ENCODE data around the gene ENOX2.
"Not testable (repeated sequence)": the region's sequence is repeated elsewhere in the genome, so short reads cannot be mapped to it uniquely, and the experiment has no call there.

ENOX2 gene

GRCh38 chrX:130819367-130819766 is 83.6 kb downstream of the ENOX2 start:
- DNase-seq, result not testable (repeated sequence)

GRCh38 chrX:130813932-130814331 is 89.1 kb downstream of the ENOX2 start:
- not testable (repeated sequence) for DNase-seq

DNA sequence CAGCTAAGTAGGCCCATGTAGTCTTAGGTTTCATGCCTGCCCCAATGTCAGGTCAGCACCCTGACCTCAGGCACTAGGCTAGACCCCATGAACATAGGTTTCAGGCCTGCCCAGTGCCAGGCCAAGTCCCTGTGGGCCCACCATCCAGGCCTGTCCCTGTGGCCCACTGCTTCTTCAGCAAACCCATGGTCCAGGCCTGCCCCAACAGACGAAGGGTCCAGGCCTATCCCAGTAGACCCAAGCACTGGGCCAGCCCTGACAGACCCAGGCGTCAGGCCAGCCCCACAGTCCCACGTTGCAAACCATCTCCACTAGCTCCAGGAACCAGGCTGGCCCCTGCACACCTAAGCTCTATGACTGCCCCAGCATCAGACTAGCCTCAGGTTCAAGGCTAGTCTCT is 92.4 kb downstream of the ENOX2 start:
- DNase-seq, result no peak

GRCh38 chrX:130805903-130806302 is 97.1 kb downstream of the ENOX2 start:
- DNase-seq, result no peak

DNA sequence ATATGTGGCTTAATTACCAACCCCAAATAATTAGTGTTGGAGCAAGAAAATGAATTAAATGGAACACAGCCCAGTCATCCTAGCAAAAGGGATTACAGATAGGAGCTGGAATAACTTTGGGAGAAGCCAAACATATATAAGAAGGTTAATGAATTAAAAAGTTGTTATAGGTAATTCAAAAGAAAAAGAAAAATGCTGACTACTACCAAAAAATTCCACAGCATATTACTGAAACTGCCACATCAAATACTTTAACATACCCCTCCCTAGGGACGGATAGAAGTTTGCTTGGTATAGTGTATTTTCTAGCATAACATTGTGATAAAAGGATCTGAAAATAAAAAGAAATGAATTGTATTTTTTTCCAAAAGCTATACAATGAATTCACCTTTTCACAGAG is 99.5 kb downstream of the ENOX2 start:
- no peak for DNase-seq

GRCh38 chrX:130801901-130802300 is 101.1 kb downstream of the ENOX2 start:
- DNase-seq, result no peak

DNA sequence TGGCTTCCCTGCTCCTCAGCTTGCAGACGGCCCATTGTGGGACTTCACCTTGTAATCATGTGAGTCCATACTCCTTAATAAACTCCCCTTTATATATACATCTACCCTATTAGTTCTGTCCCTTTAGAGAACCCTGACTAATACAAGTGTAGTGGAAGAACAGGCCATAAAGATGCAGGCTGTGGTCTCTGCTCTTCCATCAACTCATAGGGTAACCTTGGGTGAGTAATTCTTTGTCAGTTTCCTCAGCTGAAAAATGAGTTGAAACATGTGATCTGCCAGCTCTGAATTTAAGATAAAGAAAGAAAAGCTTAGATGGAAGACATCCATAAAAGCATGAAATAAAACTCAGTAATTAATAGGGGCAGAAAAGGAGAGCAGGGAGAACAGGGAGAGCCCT is 103.6 kb downstream of the ENOX2 start:
- no peak for DNase-seq

DNA sequence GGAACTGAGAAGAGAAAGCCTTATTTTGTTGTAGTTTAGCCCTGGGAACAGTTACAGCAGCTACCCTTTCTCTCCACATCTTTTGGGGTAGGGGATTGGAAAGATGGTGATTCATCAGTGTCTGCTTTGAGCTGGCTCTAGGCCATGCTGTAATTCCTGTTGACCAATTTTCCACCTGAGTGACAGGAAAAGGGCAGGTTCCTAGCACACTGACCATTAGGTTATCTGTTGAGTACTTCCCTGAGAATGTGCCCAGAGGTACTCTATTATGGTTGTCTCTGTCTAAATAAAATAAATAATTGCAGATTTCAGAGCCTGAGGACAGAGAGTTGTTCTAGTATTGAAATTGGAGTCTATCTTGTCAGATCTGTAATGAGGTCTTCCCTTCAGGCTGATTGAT is 109.0 kb downstream of the ENOX2 start:
- no peak for DNase-seq

DNA sequence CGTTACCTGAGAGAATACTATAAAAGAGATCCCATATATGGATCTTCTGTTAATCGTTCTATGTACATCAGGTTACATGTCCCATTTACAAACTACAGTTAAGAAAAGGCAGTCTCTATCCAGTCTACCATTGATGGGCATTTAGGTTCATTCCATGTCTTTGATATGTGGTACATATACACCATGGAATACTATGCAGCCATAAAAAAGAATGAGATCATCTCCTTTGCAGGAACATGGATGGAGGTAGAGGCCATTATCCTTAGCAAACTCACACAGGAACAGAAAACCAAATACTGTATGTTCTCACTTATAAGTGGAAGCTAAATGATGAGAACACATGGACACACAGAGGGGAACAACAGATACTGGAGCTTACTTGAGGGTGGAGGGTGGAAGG is 111.1 kb downstream of the ENOX2 start:
- DNase-seq, result not testable (repeated sequence)

- no peak for DNase-seq
Observed at GRCh38 chrX:130789793-130790192, 113.2 kb downstream of the ENOX2 start.

DNA sequence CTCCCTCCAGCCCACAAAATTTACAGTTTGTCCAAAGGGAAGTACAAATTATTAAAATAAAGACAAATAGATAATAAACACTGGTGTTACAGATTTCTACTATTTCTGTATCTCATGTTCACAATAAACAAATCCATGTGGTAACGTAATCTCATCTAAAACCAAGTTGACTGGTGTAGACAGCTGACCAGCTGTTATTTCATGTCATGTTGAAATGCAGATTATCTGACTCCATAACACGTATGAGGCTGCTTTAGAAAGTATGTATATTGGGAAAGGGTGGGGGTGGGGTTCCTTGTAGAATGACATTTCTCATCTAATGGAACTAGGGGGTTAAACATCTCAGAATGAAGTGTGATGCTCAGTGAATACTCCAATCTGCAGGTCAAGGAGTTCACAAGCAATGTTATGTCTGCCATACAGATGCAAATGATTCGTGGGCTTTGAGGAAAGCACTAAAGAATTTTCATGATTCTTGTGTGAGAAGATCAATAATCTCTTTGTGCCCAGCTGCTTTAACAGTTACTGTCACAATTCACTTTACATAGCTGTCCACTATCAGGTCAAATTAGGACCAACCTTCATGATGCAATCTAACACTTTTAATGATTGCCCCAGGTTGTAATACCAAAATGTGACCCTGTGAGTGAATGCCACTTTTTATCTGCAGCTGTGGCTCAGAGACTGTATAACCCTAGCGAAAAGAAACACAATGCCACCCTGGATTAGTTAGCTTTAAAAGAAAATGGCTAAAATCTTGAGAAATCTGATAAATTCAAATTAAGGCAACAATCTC is 114.0 kb downstream of the ENOX2 start:
- DNase-seq, result no peak

DNA sequence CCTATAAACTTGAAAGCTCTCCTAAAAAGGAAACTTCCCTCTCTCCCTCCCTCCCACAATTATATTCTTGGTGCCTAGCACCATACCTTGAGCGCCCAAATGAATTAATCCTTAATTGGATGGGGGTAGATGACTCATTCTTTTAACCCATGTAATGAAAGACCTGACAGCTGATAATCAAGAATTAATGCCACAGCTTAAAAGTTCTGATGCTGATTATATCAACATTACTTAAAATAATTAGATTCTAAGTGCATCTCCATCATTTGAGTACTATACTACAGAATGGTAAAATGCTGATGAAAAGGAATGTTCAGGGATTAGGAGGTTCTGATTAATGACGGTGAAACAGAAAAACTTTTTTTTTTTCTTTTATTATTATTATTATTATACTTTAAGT is 117.0 kb downstream of the ENOX2 start:
- DNase-seq, result no peak

DNA sequence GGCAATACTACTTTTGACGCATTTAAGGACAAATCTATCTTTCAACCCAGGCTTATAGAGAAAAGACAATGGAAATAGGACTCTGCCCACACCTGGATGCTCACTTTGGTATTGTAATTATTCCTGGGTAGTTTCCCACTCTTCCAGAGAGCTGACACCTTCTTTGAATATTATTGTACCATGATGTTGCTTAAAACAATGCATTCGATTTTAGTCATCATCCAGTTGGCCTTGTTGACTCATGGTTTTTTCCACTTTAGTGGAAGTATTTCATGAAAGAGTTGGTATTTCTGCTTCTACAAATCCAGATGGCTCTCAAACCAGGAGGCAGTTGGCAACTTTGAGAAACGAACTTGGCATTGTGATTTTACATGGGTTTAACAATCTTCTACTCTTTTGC is 124.2 kb downstream of the ENOX2 start:
- DNase-seq, result no peak

- no peak for DNase-seq
Observed at GRCh38 chrX:130775849-130776248, 127.2 kb downstream of the ENOX2 start.

- DNase-seq, result no peak
Observed at GRCh38 chrX:130772776-130773143, 130.2 kb downstream of the ENOX2 start.

DNA sequence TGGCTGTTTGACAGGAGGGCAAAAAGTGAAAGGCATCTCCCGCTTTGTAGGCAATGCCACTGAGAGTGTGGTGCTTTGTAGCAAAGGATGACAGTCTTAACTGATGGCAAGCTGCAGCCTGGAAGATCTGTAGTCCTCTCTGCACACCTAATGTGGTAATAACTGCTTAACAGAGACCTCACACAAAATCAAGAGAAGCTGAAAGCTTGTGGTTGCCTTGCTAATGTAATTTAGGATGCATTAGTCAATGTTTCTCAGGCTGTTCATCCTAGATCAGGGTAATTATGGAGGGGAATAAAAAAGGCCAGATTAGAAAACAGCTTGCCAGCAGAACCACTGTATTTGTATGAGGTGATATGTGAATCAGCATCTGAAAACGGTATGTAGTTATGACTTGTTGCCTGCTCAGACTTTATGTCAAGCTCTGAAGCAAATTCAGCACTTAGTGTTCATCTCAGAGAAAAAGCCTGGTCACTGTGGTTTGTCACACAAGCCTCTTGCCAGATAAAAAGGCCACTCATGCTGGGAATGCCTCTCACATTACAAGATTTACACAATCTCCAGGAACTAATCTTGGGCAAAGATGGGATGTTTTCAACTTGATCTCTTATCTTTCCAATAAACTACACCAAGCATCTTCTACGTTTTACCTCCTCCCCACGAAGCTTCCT is 130.8 kb downstream of the ENOX2 start:
- no peak for DNase-seq

GRCh38 chrX:130771648-130772047 is 131.4 kb downstream of the ENOX2 start:
- no peak for DNase-seq

DNA sequence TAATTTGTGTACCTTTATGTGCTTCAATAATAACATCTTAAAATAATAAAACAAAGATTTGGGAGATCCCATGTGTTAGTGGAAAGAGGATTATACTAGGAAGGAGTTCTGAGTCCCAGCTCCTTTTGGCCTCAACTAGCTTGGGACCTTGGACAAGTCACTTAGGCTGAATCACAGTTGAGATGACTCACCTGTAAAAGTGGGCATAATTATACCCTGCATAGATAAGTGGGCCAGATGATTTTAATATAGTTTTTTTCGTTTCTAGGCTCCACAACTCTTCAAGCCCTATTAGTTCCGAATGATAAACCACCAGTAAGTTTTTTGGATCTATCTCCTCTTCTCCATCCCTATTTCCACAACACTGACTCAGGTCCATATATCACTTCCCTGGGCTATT is 131.8 kb downstream of the ENOX2 start:
- no peak for DNase-seq

GRCh38 chrX:130770615-130771014 is 132.4 kb downstream of the ENOX2 start:
- DNase-seq, result no peak

DNA sequence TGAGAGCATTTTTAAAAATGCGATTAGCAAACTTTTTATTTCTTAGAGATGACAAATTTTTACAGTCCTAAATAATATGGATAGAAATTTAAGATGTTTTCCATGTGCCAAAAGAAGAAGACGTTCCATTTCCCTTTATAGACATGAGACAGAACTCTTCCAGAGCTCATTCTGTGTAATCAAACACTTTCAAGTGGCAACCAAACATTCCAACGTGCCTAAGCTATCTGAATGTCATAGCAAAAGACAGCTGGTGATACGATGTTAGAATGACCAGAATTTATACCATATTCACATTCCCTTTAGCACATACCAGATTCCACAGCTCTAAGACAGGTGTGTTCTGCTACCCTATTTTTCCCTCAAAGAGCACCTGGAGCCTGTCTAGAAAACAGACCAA is 133.2 kb downstream of the ENOX2 start:
- DNase-seq, result no peak

- DNase-seq, result no peak
Observed at GRCh38 chrX:130758072-130758471, 144.9 kb downstream of the ENOX2 start.

DNA sequence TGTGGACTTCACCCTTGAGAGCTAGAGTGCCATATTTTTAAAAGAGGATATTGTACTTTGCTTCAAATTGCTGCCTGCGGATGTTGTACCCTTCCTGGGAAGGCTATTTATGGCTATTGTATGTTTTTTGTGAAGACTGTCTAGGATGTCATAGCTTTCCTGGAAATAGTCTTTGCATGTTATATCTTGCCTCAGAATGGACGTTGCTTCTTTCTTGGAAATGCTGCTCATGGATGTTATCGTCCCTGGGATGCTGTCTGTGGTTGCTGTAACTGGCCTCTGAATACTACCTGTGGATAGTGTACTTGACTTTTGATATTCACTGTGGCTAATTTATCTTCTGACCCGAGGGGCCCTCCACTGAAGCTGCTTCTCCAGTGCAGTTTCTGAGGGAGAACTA is 146.8 kb downstream of the ENOX2 start:
- DNase-seq, result no peak

DNA sequence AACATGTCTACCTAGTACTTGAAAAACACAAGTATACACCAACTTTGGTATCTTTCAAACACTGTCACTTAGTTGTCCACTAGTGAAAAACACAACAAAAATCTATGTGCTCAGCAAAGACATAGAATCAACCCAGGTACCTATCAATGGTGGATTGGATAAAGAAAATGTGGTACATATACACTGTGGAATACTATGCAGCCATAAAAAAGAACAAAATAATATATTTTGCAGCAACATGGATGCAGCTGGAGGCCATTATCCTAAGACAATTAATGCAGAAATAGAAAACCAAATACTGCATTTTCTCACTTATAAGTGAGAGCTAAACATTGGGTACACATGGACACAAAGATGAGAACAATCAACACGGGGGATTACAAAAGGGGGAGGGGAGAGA is 148.7 kb downstream of the ENOX2 start:
- DNase-seq, result no peak

- no peak for DNase-seq
Observed at GRCh38 chrX:130746709-130747342, 156.2 kb downstream of the ENOX2 start.
